ENCODE results near the gene CEP44.

DNA sequence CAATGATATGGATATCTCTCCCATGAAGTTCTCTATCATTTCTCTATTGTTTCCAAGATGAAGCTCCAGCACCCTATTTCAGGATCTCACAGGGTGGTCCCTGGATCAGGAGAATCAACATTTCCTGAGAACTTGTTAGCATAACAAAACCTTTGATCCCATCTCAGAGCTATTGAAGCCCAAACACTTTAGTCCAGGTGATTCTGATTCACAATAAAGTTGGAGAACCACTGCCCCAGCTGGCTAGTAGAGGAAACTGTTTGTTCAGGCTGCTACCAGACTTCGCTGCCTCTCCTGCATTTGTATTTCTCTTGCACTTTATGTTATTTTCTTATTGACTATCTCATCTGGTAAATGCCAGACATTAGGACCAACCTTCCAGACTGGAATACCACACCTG lies 65.4 kb downstream of the CEP44 start:
- no peak for TF ChIP-seq TAF1 (IDR thresholded peaks at IDR 0.05; ENCODE audit: low read depth, low read length)
- TF ChIP-seq POLR2AphosphoS5 (IDR thresholded peaks at IDR 0.05; ENCODE audit: low read depth, low read length) = no peak
- TF ChIP-seq POLR2A (IDR thresholded peaks at IDR 0.05; ENCODE audit: low read depth, low read length) = no peak
- TF ChIP-seq POU2F2 (IDR thresholded peaks at IDR 0.05; ENCODE audit: low read depth, low read length) = no peak
